GM23338 (cell line): ENCODE results near the gene TRAF3. TPM values are rescaled to one million over a fixed set of nuclear protein-coding genes. Genes with fewer than 3 reads are reported as not detected.
A peak's percentile ranks its signal among the peaks of the same experiment; 100 is the strongest.

Source experiments
- ATAC-seq: fragments of 200-7000 bp; cut with Tn5 transposase; 3 replicates; pipeline ENCODE4 v1.9.1; 2020
- DNase-seq: peaks from one replicate; pipeline ENCODE4 v3.0.0-alpha.2; 2015; ENCODE audit warnings: low spot score
- H2AFZ ChIP-seq: fragments of 200-600 bp; sonication (generic); 2 replicates; pipeline ENCODE4 v1.8.0; 2016; ENCODE audit warnings: antibody characterized with exemption, mild to moderate bottlenecking, moderate library complexity
- H3F3A ChIP-seq: fragments of 200-600 bp; sonication (generic); replicated peaks from 2 replicates; pipeline ENCODE4 v1.8.0; 2017; ENCODE audit warnings: antibody characterized with exemption, mixed run types, low read depth
- H3K27ac ChIP-seq: fragments of 200-600 bp; sonication (generic); 2 replicates; pipeline ENCODE4 v1.6.1; 2016; ENCODE audit warnings: low read depth
- H3K27me3 ChIP-seq: fragments of 200-600 bp; sonication (generic); 2 replicates; pipeline ENCODE4 v1.8.0; 2016; ENCODE audit warnings: mild to moderate bottlenecking, mixed run types, moderate library complexity; ENCODE audit not compliant: insufficient read depth
- H3K36me3 ChIP-seq: fragments of 200-600 bp; sonication (generic); 2 replicates; pipeline ENCODE4 v1.8.0; 2016; ENCODE audit warnings: mild to moderate bottlenecking; ENCODE audit not compliant: insufficient read depth
- H3K4me1 ChIP-seq: fragments of 200-600 bp; sonication (generic); 2 replicates; pipeline ENCODE4 v1.8.0; 2016; ENCODE audit warnings: mild to moderate bottlenecking, moderate library complexity; ENCODE audit not compliant: insufficient read depth
- H3K4me2 ChIP-seq: fragments of 200-600 bp; sonication (generic); 2 replicates; pipeline ENCODE4 v1.7.1; 2017; ENCODE audit warnings: mixed run types
- H3K4me3 ChIP-seq: fragments of 200-600 bp; sonication (generic); 2 replicates; pipeline ENCODE4 v1.6.1; 2016; ENCODE audit warnings: mixed run types
- H3K79me2 ChIP-seq: fragments of 200-600 bp; sonication (generic); replicated peaks from 2 replicates; pipeline ENCODE4 v1.8.0; 2017; ENCODE audit warnings: mild to moderate bottlenecking; ENCODE audit not compliant: insufficient read depth
- H3K9me2 ChIP-seq: fragments of 200-600 bp; sonication (generic); 2 replicates; pipeline ENCODE4 v1.8.0; 2017; ENCODE audit not compliant: insufficient read depth
- H4K20me1 ChIP-seq: fragments of 200-600 bp; sonication (generic); replicated peaks from 2 replicates; pipeline ENCODE4 v1.8.0; 2017; ENCODE audit warnings: mild to moderate bottlenecking; ENCODE audit not compliant: insufficient read depth
- H3K27ac Mint-ChIP-seq: 2 replicates; pipeline ENCODE4 v1.8.0; 2020; ENCODE audit warnings: inconsistent platforms, mild to moderate bottlenecking, moderate library complexity, mixed read lengths
- H3K27me3 Mint-ChIP-seq: 3 replicates; pipeline ENCODE4 v1.8.0; 2022; ENCODE audit warnings: low read depth, mild to moderate bottlenecking, moderate library complexity, mixed read lengths, inconsistent platforms; ENCODE audit not compliant: insufficient read depth, poor library complexity
- H3K36me3 Mint-ChIP-seq: 3 replicates; pipeline ENCODE4 v1.8.0; 2021; ENCODE audit warnings: low read depth, mild to moderate bottlenecking, inconsistent platforms, moderate library complexity, mixed read lengths
- H3K4me1 Mint-ChIP-seq: 3 replicates; pipeline ENCODE4 v1.8.0; 2020; ENCODE audit warnings: mild to moderate bottlenecking, inconsistent platforms, mixed read lengths
- H3K4me3 Mint-ChIP-seq: 3 replicates; pipeline ENCODE4 v1.8.0; 2021; ENCODE audit warnings: moderate library complexity, mild to moderate bottlenecking, inconsistent platforms, mixed read lengths
- H3K9me3 Mint-ChIP-seq: 3 replicates; pipeline ENCODE4 v1.8.0; 2020; ENCODE audit warnings: moderate library complexity, mild to moderate bottlenecking, inconsistent platforms, mixed read lengths
- CREB1 ChIP-seq: fragments of 250-450 bp; sonication (Bioruptor Pico); IDR thresholded peaks from 2 replicates; pipeline ENCODE4 v1.5.0; 2020; ENCODE audit warnings: low read depth, mild to moderate bottlenecking, moderate library complexity
- CTCF ChIP-seq, 2 experiments: fragments of 200-600 bp in 1 of 2; sonication (generic) in 1 of 2; conservative IDR thresholded peaks; 2 replicates each; pipeline versions ENCODE4 v1.5.1 to v1.6.1; 2016 to 2017; ENCODE audit warnings: antibody characterized with exemption in 2 of 2, low read depth in 2 of 2, mild to moderate bottlenecking in 2 of 2, moderate library complexity in 1 of 2
- POLR2AphosphoS5 ChIP-seq: IDR thresholded peaks from 2 replicates; pipeline ENCODE4 v1.6.1; 2016; ENCODE audit warnings: antibody characterized with exemption, low read depth
- REST ChIP-seq: IDR thresholded peaks from one replicate; pipeline ENCODE4 v1.6.1; 2018; ENCODE audit warnings: antibody characterized with exemption; ENCODE audit not compliant: unreplicated experiment
- ZNF331 ChIP-seq: fragments of 250-450 bp; sonication (Bioruptor Pico); IDR thresholded peaks from 2 replicates; pipeline ENCODE4 v1.5.0; 2020; ENCODE audit warnings: low read depth, mild to moderate bottlenecking, moderate library complexity
- polyA plus RNA-seq: library from polyadenylated mRNA; unstranded; fragments of >200 nt; fragmentation: Nextera tagmentation; extraction: Ambion mirVana; gene quantifications from 2 replicates; pipeline ENCODE4 v1.2.1, GENCODE V29; 2016
- total RNA-seq: library from RNA; depleted of rRNA; stranded (reverse); fragments of >200 nt; shearing (Covaris generic); gene quantifications from 2 replicates; pipeline ENCODE4 v1.2.3, GENCODE V29; 2014

The TRAF3 gene
- total and polyA plus RNA-seq, 2 experiments from 2014 or later = 3.7 to 9.3 TPM

- no peak for TF ChIP-seq CREB1 (CRISPR knock-in tag)
- TF ChIP-seq POLR2AphosphoS5 = no peak
Measured at GRCh38 chr14:102758087-102758486, 19.2 kb upstream of the TRAF3 start (continued).

GRCh38 chr14:102759456-102760187 is 17.6 kb upstream of the TRAF3 start:
- peak; percentile 44 for ATAC-seq
- no peaks in the 10 kb centered on the region for H3K27me3 ChIP-seq

More at GRCh38 chr14:102759456-102760187, 17.6 kb upstream of the TRAF3 start:
- no peak for TF ChIP-seq POLR2AphosphoS5
- TF ChIP-seq REST = no peak
- no peak for TF ChIP-seq ZNF331
- TF ChIP-seq CTCF (conservative IDR thresholded peaks at IDR 0.05; ENCODE audit: low read depth in 2 of 2) = peak in 1 of 2 experiments; percentile 23; a peak in 1 of 4 replicates
- Histone ChIP-seq H3F3A (no peaks in the 10 kb centered on the region), H3K79me2 (no peaks in the 10 kb centered on the region), H4K20me1 (no peaks in the 10 kb centered on the region), H3K36me3 (no peaks in the 10 kb centered on the region), H3K4me1 (peaks cover 17% of the 10 kb centered on the region), H3K4me3 (no peak overlapping the region), H3K4me2 (0 out of 2 replicates have a peak overlapping the region, but pooled peaks have one; percentile 22), H2AFZ (no peak overlapping the region), H3K9me2 (no peaks in the 10 kb centered on the region), H3K27ac (0 out of 2 replicates have a peak overlapping the region, but pooled peaks have one; percentile 7)
- Mint-ChIP-seq H3K27ac (no peak overlapping the region), H3K4me1 (peaks cover 29% of the 10 kb centered on the region), H3K27me3 (peaks cover 3% of the 10 kb centered on the region), H3K9me3 (no peaks in the 10 kb centered on the region), H3K36me3 (no peaks in the 10 kb centered on the region), H3K4me3 (peak overlapping the region; percentile 7; the same call in 1 of the 3 replicates)
- DNase-seq = peak; percentile 49
